ENCODE data around the gene FAM171A1. TPM values are rescaled to one million over a fixed set of nuclear protein-coding genes. Genes with fewer than 3 reads are reported as not detected.

Gene FAM171A1
- total and polyA plus RNA-seq, 2 donors (not counting 1 experiment from before 2014, with no cell fraction given) = 0.09 TPM; not detected in 1

- peak overlapping the region; percentile 73 for H3K4me3 Mint-ChIP-seq
- Histone ChIP-seq H3K79me2 (ENCODE audit: control insufficient read depth, insufficient read depth, low read length) (no peaks in the 10 kb centered on the region), H3K36me3 (replicated peaks in 1 of 2; ENCODE audit: control extremely low read depth in 1 of 2, control insufficient read depth in 1 of 2, extremely low read depth in 1 of 2, insufficient read depth in 2 of 2, low read length in 1 of 2) (no peaks in the 10 kb centered on the region), H3K27me3 (replicated peaks in 1 of 4; ENCODE audit: control extremely low read depth in 1 of 4, control insufficient read depth in 3 of 4, insufficient read depth in 4 of 4, low read length in 3 of 4) (peaks cover 2 to 38% (median 31%) of the 10 kb centered on the region in 4 experiments), H3K27ac (ENCODE audit: low read length in 2 of 2) (no peak overlapping the region), H2AFZ (ENCODE audit: insufficient read depth, low read depth, low read length, poor library complexity, severe bottlenecking) (peak overlapping the region; percentile 46), H3K4me1 (ENCODE audit: control insufficient read depth in 2 of 2, insufficient read depth in 2 of 2, low read length in 2 of 2) (peaks cover 7 to 10% of the 10 kb centered on the region in 2 donors), H3K4me2 (replicated peaks; ENCODE audit: low read depth, low read length, poor library complexity, severe bottlenecking) (peak overlapping the region; percentile 60), H3K4me3 (ENCODE audit: control extremely low read depth in 1 of 5, extremely low read depth in 1 of 5, insufficient read depth in 1 of 5, low read depth in 2 of 5, low read length in 4 of 5) (no peak overlapping the region), H3K9ac (ENCODE audit: low read length) (no peak overlapping the region), H4K20me1 (ENCODE audit: control insufficient read depth, insufficient read depth, low read length, poor library complexity, severe bottlenecking) (no peaks in the 10 kb centered on the region), H3K9me3 (ENCODE audit: control extremely low read depth in 1 of 3, control insufficient read depth in 2 of 3, insufficient read depth in 1 of 3, low read length in 2 of 3) (no peaks in the 10 kb centered on the region)
- no peak for ATAC-seq (ENCODE audit: low read depth)
- DNase-seq = no peak
- no peak overlapping the region for H3K27ac Mint-ChIP-seq
- H3K27me3 Mint-ChIP-seq = peaks cover 57% of the 10 kb centered on the region
- ChIA-PET POLR2A (no interaction called here), CTCF (no interaction called here)
- intact Hi-C loops (cut with micrococcal nuclease) = no loop called here
- H3K4me1 Mint-ChIP-seq = peaks cover 10% of the 10 kb centered on the region
- H3K9me3 Mint-ChIP-seq (ENCODE audit: insufficient read depth) = no peaks in the 10 kb centered on the region
- TF ChIP-seq, protein P1, sequence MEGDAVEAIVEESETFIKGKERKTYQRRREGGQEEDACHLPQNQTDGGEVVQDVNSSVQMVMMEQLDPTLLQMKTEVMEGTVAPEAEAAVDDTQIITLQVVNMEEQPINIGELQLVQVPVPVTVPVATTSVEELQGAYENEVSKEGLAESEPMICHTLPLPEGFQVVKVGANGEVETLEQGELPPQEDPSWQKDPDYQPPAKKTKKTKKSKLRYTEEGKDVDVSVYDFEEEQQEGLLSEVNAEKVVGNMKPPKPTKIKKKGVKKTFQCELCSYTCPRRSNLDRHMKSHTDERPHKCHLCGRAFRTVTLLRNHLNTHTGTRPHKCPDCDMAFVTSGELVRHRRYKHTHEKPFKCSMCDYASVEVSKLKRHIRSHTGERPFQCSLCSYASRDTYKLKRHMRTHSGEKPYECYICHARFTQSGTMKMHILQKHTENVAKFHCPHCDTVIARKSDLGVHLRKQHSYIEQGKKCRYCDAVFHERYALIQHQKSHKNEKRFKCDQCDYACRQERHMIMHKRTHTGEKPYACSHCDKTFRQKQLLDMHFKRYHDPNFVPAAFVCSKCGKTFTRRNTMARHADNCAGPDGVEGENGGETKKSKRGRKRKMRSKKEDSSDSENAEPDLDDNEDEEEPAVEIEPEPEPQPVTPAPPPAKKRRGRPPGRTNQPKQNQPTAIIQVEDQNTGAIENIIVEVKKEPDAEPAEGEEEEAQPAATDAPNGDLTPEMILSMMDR (IDR thresholded peaks at IDR 0.05) = no peak
- TF ChIP-seq EZH2 (IDR thresholded peaks at IDR 0.05; ENCODE audit: borderline replicate concordance, insufficient read depth, low read depth, low read length, poor library complexity, severe bottlenecking) = no peak
- 43% methylated on average over 19 of the region's 29 CpGs for WGBS (ENCODE audit: insufficient coverage)
These were observed 1.6 kb downstream of the FAM171A1 start for GRCh38 chr10:15369256-15370211.
